NCI-H1930 (cell line): Measurements from ENCODE around the gene PRKCZ.
"Not testable (repeated sequence)": the region's sequence is repeated elsewhere in the genome, so short reads cannot be mapped to it uniquely, and the experiment has no call there.

Experiments used
- DNase-seq, 2 experiments: peaks; one replicate each; lab custom pipeline; 2025; lab: John Stamatoyannopoulos, UW

The PRKCZ gene

DNA sequence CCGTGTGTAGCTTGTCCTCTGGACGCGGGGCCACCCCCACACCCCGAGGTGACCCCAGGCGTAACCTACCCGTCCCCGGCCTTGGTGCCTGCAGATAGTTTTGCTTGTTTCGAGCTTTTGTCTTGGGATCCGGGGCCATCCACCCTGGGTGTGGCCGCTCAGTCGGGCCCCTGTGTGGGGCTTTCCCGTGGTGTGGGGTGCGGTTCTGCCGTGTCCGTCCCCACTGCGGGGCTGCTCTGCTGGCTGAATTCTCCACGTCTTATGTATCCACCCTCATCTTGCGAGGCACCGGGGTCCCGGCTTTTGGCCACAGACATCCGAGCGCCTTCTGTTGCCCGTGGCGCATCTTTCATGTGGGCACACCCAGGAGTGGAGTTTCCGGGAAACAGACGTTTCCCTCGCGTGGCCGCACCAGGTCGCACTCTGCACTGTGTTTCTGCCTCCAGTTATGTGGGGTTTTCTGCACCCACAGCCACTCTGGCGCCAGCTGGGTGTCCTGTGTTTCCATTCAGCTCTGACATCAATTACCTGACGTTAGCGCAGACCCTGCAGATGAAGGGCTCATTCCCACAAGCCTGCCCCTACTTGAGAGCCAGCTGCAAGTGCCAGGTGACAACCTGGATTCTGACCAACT, 64.9 kb downstream of the PRKCZ start:
- no peak for DNase-seq

DNA sequence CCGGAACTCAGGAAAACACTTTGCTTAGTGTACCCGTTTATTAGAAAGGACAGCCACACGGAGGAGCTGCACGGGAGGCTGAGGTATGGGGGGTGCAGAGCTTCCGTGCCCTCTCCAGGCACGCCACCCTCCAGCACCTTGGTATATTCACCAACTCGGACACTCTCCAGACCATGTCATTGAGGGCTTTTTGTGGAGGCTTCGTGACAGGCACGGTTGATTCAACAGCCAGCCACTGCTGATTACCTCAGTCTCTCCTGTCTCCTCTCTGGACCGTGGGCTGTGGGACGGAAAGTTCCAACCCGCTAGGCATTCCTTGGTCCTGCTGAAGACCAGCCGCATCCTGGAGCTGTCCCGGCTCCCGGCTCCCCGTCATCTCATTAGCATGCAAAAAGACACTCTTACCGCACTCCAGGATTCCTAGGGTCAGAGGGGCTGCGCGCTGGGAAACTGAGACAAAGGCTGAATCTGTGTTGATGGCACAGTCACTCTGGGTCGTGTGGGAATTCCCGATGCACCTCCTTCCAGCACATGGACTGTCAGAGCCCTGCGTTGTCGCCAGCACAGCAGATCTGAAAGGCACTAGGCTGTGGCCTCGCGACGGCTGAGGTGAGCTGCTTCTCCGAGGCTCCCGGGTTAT, 65.6 kb downstream of the PRKCZ start:
- no peak for DNase-seq

DNA sequence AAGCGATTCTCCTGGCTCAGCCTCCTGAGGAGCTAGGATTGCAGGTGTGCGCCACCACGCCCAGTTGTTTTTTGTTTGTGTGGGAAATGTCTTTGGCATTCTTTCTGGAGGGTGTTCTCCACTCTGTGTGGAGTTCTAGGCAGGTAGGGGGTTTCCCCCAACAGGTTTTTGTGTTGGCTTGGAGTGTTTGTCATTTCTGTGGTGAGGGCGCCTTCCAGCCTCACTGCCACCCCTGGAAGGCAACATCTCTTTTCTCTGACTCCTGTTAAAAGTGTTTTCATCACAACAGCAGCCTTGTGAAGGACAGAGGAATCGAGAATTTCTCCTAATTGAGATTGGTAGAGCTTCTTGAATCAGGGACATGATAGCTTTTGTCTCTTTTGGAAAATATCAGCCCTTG, 69.7 kb downstream of the PRKCZ start:
- DNase-seq, result no peak

DNA sequence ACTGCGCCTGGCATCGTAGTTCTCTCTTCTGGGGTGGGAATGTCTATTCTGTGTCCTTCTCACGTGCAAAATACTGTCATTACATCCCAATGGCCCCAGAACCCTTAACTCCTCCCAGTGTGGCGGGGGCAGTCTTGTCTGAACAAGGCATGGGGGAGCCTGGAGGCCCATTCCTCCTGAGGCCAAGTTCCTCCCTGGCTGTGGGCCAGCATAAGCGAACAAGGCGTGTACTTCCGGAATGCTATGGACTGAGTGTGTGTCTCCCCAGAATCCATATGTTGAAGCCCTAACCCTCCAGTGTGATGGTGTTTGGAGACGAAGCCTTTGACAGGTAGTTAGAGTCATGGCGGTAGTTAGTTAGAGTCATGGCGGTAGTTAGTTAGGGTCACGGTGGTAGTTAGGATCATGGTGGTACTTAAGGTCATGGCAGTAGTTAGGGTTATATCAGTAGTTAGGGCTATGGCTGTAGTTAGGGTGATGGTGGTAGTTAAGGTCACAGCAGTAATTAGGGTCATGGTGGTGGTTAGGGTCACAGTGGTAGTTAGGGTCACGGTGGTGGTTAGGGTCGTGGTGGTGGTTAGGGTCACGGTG, 71.0 kb downstream of the PRKCZ start:
- no peak for DNase-seq

DNA sequence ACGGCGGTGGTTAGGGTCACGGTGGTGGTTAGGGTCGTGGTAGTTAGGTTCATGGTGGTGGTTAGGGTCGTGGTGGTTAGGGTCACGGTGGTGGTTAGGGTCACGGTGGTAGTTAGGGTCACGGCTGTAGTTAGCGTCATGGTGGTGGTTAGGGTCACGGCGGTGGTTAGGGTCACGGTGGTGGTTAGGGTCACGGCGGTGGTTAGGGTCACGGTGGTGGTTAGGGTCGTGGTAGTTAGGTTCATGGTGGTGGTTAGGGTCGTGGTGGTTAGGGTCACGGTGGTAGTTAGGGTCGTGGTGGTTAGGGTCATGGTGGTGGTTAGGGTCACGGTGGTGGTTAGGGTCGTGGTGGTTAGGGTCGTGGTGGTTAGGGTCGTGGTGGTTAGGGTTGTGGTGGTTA, 71.6 kb downstream of the PRKCZ start:
- DNase-seq, result not testable (repeated sequence)

DNA sequence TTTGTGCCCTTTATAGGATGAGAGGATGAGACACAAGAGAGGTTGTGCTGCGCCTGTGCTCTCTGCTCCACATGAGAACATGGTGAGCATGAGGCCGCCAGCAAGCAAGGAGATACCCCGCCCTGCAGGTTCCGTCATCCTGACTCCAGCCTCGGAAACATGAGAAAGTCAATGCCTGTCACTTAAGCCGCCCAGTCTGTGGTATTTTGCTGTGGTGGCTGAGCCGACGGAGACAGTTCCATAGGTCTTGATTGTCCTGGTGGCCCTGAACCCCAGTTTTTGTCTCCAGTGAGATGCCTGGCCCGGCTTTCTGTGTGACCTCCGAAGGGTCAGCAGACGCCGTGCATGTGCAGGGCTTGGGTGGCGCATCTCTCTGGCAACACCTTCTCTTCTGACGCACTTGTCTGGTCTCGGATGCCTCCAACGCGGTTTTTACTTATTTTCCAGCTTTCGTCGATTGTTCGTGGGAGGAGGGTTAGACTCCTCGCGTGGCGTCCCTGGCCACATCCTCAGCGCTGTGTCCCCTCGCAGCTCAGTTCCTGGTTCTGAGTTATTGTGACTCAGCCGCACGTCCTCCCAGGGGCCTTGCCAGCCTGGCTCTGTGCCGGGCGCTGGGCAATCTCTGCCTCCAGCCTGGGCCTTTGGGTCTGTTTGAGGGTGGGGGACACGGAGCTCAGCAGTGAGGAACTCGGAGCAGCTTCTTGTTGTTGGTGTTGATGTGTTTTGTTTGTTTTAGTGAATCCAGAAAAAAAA, 74.4 kb downstream of the PRKCZ start:
- no peak for DNase-seq

DNA sequence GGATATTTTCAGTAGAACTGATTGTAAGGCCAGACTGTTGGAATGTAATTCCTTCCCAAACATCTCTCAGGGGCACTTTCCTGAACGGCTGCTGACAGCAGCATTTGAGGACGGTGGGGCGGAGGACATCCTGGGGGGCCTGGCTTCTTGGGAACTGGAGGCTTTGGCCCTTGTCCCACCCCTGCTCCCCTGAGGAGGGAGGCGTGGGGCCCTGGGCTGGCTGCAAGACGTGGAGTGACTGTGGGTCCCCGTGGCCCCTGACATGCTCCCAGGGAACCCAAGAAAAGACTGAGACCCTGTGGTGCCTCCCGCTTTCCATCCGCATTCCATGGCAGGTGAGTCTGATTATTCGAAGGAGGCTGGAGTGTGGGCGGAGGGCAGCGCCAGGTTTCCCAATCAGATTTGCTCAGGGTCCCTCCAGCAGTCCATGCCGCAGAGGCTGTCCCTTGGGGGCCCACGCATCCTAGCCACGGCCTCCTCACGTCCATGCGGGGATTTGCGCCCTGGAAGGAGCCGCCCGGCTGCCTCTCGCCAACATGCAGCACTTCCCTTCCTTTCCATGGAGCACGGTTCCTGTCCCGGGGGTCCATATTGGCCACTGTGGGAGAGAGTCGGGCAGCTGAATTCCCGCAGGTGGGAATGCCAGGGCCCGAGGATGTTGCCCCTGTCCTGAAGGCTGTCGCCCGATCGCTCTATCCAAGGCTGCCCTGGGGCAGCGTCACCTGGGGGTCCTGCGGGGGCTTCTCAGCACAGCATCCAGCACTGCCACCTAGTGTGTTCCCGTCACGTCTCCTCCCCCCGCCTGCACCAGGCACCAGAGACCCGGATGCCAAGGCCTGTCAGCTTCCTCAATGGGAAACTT, 75.4 kb downstream of the PRKCZ start:
- no peak for DNase-seq

DNA sequence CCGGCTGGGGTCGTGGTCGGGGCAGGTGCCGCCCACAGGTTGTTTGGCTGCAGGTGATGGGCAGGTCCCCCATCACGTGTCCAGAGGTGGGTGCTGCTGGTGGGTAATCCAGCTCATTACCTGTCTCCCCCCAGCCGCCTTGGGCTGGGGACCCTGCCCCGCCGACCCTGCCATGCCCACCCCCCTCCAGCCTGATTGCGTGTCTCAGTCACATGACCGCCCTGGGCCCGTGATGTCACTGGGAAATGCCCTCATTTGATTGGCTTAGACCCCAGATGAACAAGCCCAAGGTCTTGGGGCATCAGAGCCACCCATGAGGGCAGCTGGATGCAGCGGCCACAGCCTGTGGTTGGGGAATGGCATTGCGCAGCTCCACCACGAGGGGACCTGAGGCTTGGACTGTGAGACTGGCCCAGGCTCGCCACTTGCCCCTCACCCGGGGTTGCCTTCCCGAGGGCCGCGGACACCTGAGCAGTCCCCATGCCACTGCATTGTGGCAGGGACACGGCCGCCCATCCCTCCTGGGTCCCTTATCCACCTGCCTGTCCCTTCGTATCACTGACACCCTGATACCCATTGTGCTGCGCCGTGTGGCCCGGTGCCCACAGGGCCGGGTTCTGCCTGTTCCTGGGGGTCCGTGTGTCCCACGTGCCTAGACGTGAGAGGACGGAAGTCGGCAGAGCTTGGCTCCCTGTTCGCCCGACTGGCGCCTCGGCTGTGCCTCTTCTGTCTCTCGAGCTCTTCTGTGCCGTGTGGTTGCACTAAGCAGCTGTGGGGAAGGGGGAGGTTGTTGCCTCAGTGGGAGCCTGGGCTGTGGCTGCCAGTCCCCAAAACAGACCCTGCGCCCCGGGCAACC, 76.3 kb downstream of the PRKCZ start:
- DNase-seq, result no peak

DNA sequence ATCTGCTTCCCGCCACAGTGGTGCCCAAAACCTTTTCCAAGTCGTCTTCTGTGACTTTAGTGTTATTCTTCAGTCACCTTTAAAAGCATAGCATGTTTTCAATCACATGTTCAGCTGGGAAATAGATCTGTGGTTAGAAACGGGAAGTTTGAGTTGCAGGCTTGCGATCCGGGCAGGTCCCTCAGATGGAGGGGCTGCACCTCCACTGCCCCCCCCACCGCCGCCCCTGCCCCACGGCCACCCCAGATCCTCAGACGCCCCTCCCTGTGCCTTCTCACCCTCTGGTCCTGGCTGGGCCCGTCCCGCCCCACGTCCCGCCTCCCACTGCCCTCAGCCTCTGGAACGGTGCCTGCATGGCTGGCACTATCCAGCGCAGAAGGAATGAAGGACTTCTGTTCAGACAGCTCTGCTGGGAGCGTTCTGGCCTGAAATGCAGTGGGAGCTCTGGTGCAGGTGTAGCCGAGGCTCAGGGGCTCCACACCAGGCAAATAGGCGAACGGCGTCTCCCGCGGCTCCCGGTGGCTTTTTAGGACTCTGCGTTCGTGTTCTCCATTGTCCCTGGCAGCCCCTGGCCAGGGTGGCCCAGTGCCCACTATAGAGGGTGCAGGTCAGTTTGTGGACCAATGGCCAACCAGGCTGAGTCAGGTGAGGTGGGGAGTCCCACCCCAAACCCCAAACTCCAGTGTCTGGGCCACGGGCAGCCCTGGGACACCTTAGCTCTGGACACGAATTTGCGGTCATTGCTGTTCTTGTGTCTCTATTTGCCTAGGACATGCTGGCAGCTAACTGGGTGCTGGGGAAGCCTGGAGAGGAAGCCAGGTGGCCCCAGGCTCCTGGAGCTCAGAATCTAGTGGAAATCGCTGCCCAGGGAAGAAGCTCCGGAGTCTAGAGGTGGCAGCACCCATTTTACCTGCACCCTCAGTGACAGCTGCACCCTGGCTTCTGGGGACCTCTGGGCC, 77.3 kb downstream of the PRKCZ start:
- DNase-seq, result no peak

DNA sequence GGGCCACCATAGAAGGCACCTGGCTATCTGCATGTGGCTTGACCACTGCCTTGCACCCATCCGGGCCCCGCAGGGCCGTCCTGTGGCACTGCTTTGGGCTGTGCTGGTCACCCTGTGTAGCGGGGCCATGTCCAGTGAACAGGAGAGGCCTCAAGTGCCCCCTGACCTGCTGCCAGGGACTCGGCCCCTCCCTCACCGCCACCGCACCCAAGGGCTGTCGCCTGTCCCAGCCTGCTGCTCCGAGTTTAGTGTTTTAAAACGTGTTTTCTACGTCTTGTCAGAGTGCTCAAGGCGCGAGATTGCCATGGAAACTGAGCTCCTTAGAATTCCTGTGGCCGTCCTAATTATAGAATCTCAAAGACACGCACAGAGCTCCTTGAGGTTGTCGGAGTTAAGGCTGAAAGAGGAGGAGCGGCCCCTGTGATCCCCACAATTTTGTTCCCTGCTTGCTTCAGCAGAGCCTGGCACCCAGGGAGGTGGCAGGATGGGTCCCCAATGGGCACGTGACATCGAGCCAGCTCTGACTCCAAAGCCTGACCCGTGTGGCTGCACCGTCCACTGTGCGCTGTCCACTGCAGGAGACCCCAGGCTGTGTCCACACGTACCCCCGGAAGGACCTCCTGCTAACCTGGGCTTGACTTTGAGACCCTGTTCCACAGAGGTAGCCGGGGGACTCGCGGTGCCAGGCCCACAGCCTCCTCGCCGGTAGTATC, 78.1 kb downstream of the PRKCZ start:
- DNase-seq, result no peak

DNA sequence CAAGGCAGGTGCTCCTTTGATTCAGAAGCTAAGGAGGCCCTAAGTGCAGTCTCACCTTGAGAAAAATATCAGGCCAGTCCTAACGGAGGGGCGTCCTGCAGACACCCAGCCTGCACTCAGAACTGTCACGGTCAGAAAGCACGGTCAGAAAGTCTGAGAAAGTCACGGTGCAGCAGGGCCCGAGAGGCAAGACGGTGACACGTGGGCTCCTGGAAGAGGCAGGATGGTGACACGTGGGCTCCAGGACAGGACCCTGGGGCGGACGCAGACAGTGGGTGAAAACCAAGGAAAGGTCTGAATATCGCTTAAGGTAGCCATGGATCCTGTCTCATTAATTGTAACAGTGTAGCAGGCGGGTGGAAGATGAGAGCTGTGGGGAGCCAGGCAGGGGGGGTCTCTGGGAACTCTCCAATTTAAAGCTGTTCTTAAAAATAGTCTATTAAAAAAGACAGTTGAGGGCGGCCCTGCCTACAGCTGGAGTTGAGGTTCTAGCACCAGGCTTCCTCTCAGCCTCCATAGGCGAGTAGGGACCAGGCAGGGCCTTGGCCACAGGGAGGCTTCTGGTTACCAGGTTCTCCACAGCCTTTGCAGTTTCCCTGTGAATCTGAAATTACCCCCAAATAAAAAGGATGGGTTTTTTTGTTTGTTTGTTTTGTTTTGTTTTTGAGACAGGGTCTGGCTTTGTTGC, 79.2 kb downstream of the PRKCZ start:
- no peak for DNase-seq

DNA sequence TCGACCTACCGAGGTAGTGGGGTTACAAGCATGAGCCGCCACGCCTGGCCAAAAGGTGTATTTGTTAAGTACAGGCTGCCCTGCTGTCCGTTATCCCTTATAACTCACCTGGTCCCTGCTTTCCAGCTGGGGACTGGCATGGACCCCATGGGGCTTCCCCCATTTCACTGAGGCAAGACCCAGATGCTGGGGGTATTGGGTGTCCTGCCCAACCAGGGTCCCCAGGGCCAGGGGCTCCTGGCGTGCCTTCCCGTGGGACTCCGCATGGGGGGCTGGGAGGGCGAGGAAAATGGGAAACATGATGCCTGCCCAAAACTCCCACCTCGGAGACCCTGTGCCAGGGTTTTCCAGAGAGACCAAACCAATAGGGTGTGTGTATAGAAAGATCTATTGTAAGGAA, 79.9 kb downstream of the PRKCZ start:
- DNase-seq, result no peak

DNA sequence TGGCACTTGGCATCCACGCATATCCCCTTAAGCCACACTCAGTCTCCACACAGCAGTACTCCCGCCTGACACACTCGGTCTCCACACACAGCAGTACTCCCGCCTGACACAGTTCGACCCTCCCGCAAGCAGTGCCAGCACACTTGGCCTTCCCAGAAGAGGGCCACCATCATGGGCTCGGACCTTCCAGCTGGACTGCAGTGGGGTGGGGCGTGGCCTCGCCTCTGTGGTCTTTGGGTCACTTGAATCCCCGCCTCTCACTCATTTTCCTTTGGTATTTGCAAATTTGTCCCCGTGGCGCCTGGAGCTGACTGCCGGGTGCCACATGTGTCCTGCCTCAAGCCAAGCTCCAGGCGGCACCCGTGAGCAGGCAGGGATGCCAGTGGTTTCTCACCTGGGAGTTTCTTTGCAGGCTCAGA, 80.7 kb downstream of the PRKCZ start:
- no peak for DNase-seq

DNA sequence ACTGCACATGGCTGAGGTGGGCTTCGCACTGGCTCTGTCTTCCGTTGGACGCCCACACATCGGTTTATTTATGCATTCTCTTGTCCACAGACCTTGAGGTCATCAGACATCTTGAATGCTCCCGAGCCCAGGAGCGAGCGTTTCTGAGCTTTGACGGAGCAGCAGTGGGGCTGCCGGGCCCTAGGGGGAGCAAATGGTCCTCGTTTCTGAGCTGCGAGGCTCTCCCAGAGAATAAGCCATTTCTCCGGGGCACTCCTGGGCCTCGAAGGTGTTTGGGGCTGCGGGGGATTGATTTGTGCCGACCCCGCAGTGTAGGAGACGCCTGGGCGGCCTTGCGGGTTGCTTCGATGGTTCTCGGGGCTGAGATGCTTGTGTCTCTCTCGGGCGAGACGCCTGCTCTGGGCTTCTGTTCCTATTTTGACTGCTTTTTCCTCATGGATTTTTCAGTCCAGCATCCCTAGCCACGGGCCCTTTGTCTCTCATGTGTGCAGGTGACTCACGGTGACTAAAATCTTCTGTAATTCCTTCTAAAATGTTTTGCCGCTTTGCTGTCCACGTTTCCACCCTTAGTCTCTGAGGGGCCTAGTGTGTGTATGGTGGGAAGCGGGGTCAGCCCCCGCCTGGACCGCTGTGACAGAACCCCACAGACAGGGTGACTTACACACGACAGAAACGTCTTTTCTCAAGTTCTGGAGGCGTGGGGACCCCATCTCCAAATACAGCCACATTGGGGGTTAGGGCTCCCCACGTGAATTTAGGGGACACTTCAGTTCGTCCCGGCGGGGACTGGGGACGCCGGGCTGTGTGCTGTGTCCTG, 82.2 kb downstream of the PRKCZ start:
- DNase-seq, result no peak

DNA sequence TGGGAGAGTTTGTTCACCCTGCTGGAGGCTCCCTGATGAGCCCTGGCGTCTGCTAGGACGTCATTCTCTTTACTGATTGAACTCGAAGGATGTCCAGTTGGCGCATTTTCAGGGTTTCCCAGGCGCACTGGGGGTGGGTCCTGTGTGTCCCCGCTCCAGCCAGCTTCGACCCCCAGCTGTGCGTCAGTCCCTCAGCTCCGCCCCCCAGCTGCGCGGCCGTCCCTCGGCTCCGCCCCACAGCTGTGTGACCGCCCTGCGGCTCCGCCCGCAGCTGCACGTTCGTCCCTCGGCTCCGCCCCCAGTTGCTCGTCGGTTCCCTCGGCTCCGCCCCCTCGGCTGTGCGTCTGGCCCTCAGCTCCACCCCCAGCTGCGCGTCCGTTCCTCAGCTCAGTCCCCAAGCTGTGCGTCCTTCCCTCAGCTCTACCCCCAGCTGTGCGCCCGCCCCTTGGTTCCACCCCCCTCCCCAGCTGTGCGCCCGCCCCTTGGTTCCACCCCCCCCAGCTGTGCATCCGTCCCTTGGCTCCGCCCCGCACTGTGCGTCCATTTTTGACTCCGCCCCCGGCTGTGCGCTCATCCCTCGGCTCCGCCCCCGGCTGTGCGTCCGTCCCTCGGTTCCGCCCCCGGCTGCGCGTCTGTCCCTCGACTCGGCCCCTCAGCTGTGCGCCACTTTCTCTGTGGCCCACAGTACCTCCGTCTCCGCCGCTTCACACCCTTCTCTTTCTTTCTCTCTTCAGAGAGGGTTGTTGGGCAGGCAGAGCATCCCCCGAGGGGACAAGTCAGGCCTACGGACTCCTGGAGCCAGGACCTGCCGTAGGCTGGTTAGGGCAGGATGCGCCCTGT, 83.0 kb downstream of the PRKCZ start:
- DNase-seq, result peak; percentile 89 to 92

DNA sequence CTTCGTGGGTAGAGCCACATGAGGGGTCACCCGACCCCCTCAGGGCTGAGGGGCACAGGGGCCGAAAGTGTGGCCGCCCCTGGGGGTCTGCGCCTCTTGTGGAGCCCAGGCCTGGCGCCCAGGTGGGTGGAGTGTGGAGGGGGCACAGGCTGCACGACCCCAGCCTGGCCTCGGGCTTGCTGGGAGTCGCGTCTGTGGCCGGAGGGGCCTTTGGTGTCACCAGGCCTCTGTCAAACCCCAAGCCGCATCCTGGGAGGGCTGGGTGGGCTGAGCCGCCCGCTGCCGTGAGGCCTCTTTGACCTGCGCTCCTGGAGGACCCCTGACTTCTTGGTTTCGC, 83.6 kb downstream of the PRKCZ start:
- DNase-seq, result no peak

DNA sequence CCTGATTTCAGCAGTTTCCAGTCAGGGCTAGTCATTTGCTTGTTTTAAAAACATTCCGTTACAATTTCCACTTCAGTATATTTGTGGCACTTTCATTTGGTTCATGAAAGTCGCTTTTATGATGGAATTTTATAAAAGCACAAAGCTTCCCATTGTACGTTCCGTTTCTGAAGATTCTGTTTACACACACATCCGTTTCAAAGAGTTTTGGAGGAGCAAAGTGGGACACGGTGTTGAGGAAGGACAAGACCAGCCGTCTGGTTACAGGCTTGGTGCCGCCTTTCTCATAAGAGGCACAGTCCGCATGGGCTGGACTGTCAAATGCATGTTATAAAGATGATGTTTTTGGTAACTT, 84.0 kb downstream of the PRKCZ start:
- no peak for DNase-seq
